Measurements from ENCODE around the gene ZNF726. TPM values are rescaled to one million over a fixed set of nuclear protein-coding genes. Genes with fewer than 3 reads are reported as not detected.
"Not testable (repeated sequence)": the region's sequence is repeated elsewhere in the genome, so short reads cannot be mapped to it uniquely, and the experiment has no call there.

ZNF726 gene
- total and polyA plus RNA-seq, 4 donors = 6.7 to 9.9 (median 8.3) TPM

- WGBS (ENCODE audit: insufficient coverage) = 87% methylated on average over 8 of the region's 15 CpGs
- H3K9me3 ChIP-seq (ENCODE audit: control insufficient read depth, insufficient read depth, low read length); DNase-seq (ENCODE audit: low read depth in 4 of 6, low spot score in 6 of 6); H3K27ac ChIP-seq (ENCODE audit: low read depth, low read length); H3K4me3 ChIP-seq (ENCODE audit: low read depth, low read length); H3K27me3 ChIP-seq (ENCODE audit: control insufficient read depth, insufficient read depth, low read length); H3K4me1 ChIP-seq (ENCODE audit: control insufficient read depth, insufficient read depth, low read length); H3K36me3 ChIP-seq (ENCODE audit: control insufficient read depth, insufficient read depth, low read length): not testable (repeated sequence)
Observed at GRCh38 chr19:23896096-23896495, 18.6 kb upstream of the ZNF726 start.

- 83% methylated on average over 1 of the region's 1 CpG for WGBS (ENCODE audit: insufficient coverage)
- H3K4me3 ChIP-seq (ENCODE audit: low read depth, low read length) = no peak overlapping the region
- DNase-seq (ENCODE audit: low read depth in 4 of 6, low spot score in 6 of 6) = no peak
- no peaks in the 10 kb centered on the region for H3K36me3 ChIP-seq (ENCODE audit: control insufficient read depth, insufficient read depth, low read length)
- no peaks in the 10 kb centered on the region for H3K4me1 ChIP-seq (ENCODE audit: control insufficient read depth, insufficient read depth, low read length)
- no peak overlapping the region for H3K27ac ChIP-seq (ENCODE audit: low read depth, low read length)
- no peaks in the 10 kb centered on the region for H3K27me3 ChIP-seq (ENCODE audit: control insufficient read depth, insufficient read depth, low read length)
- peaks cover 2% of the 10 kb centered on the region for H3K9me3 ChIP-seq (ENCODE audit: control insufficient read depth, insufficient read depth, low read length)
Observed at GRCh38 chr19:23896912-23897311, 17.8 kb upstream of the ZNF726 start.

- Histone ChIP-seq H3K4me3 (ENCODE audit: low read depth, low read length) (no peak overlapping the region), H3K9me3 (ENCODE audit: control insufficient read depth, insufficient read depth, low read length) (peaks cover 2% of the 10 kb centered on the region), H3K27me3 (ENCODE audit: control insufficient read depth, insufficient read depth, low read length) (no peaks in the 10 kb centered on the region), H3K36me3 (ENCODE audit: control insufficient read depth, insufficient read depth, low read length) (no peaks in the 10 kb centered on the region), H3K4me1 (ENCODE audit: control insufficient read depth, insufficient read depth, low read length) (no peaks in the 10 kb centered on the region), H3K27ac (ENCODE audit: low read depth, low read length) (no peak overlapping the region)
- WGBS (ENCODE audit: insufficient coverage) = 80% methylated on average over 1 of the region's 4 CpGs
- no peak for DNase-seq (ENCODE audit: low read depth in 4 of 6, low spot score in 6 of 6)
Observed at GRCh38 chr19:23901360-23901759, 13.3 kb upstream of the ZNF726 start.

GRCh38 chr19:23904406-23904805 is 10.3 kb upstream of the ZNF726 start:
- Histone ChIP-seq H3K4me1 (ENCODE audit: control insufficient read depth, insufficient read depth, low read length) (no peaks in the 10 kb centered on the region), H3K9me3 (ENCODE audit: control insufficient read depth, insufficient read depth, low read length) (no peaks in the 10 kb centered on the region), H3K4me3 (ENCODE audit: low read depth, low read length) (no peak overlapping the region), H3K27ac (ENCODE audit: low read depth, low read length) (no peak overlapping the region), H3K36me3 (ENCODE audit: control insufficient read depth, insufficient read depth, low read length) (no peaks in the 10 kb centered on the region), H3K27me3 (ENCODE audit: control insufficient read depth, insufficient read depth, low read length) (no peaks in the 10 kb centered on the region)
- WGBS (ENCODE audit: insufficient coverage) = 40% methylated on average over 1 of the region's 3 CpGs
- no peak for DNase-seq (ENCODE audit: low read depth in 4 of 6, low spot score in 6 of 6)

- Histone ChIP-seq H3K27ac (ENCODE audit: low read depth, low read length) (no peak overlapping the region), H3K4me3 (ENCODE audit: low read depth, low read length) (no peak overlapping the region), H3K4me1 (ENCODE audit: control insufficient read depth, insufficient read depth, low read length) (no peaks in the 10 kb centered on the region), H3K36me3 (ENCODE audit: control insufficient read depth, insufficient read depth, low read length) (no peaks in the 10 kb centered on the region), H3K9me3 (ENCODE audit: control insufficient read depth, insufficient read depth, low read length) (no peaks in the 10 kb centered on the region), H3K27me3 (ENCODE audit: control insufficient read depth, insufficient read depth, low read length) (no peaks in the 10 kb centered on the region)
- no peak for DNase-seq (ENCODE audit: low read depth in 4 of 6, low spot score in 6 of 6)
- WGBS (ENCODE audit: insufficient coverage) = 73% methylated on average over 3 of the region's 4 CpGs
Observed at GRCh38 chr19:23905771-23906170, 8.9 kb upstream of the ZNF726 start.

GRCh38 chr19:23906835-23907234 is 7.9 kb upstream of the ZNF726 start:
- DNase-seq (ENCODE audit: low read depth in 4 of 6, low spot score in 6 of 6) = no peak
- H3K4me3 ChIP-seq (ENCODE audit: low read depth, low read length) = no peak overlapping the region
- no peak overlapping the region for H3K27ac ChIP-seq (ENCODE audit: low read depth, low read length)
- WGBS (ENCODE audit: insufficient coverage) = no CpG with 5 or more reads among the region's 2 CpGs
- no peaks in the 10 kb centered on the region for H3K27me3 ChIP-seq (ENCODE audit: control insufficient read depth, insufficient read depth, low read length)
- H3K9me3 ChIP-seq (ENCODE audit: control insufficient read depth, insufficient read depth, low read length) = no peaks in the 10 kb centered on the region
- H3K36me3 ChIP-seq (ENCODE audit: control insufficient read depth, insufficient read depth, low read length) = no peaks in the 10 kb centered on the region
- H3K4me1 ChIP-seq (ENCODE audit: control insufficient read depth, insufficient read depth, low read length) = no peaks in the 10 kb centered on the region

GRCh38 chr19:23908165-23908564 is 6.5 kb upstream of the ZNF726 start:
- H3K27ac ChIP-seq (ENCODE audit: low read depth, low read length) = no peak overlapping the region
- DNase-seq (ENCODE audit: low read depth in 4 of 6, low spot score in 6 of 6) = no peak
- H3K27me3 ChIP-seq (ENCODE audit: control insufficient read depth, insufficient read depth, low read length) = no peaks in the 10 kb centered on the region
- H3K9me3 ChIP-seq (ENCODE audit: control insufficient read depth, insufficient read depth, low read length) = no peaks in the 10 kb centered on the region
- H3K36me3 ChIP-seq (ENCODE audit: control insufficient read depth, insufficient read depth, low read length) = no peaks in the 10 kb centered on the region
- H3K4me3 ChIP-seq (ENCODE audit: low read depth, low read length) = no peak overlapping the region
- no peaks in the 10 kb centered on the region for H3K4me1 ChIP-seq (ENCODE audit: control insufficient read depth, insufficient read depth, low read length)

GRCh38 chr19:23909222-23909621 is 5.5 kb upstream of the ZNF726 start:
- no peak for DNase-seq (ENCODE audit: low read depth in 4 of 6, low spot score in 6 of 6)
- Histone ChIP-seq H3K4me1 (ENCODE audit: control insufficient read depth, insufficient read depth, low read length) (peaks cover 2% of the 10 kb centered on the region), H3K9me3 (ENCODE audit: control insufficient read depth, insufficient read depth, low read length) (no peaks in the 10 kb centered on the region), H3K36me3 (ENCODE audit: control insufficient read depth, insufficient read depth, low read length) (no peaks in the 10 kb centered on the region), H3K4me3 (ENCODE audit: low read depth, low read length) (no peak overlapping the region), H3K27ac (ENCODE audit: low read depth, low read length) (no peak overlapping the region), H3K27me3 (ENCODE audit: control insufficient read depth, insufficient read depth, low read length) (no peaks in the 10 kb centered on the region)

GRCh38 chr19:23913931-23914330 is 755 bp upstream of the ZNF726 start:
- Histone ChIP-seq H3K27me3 (ENCODE audit: control insufficient read depth, insufficient read depth, low read length) (no peaks in the 10 kb centered on the region), H3K4me1 (ENCODE audit: control insufficient read depth, insufficient read depth, low read length) (peaks cover 9% of the 10 kb centered on the region), H3K4me3 (ENCODE audit: low read depth, low read length) (no peak overlapping the region), H3K9me3 (ENCODE audit: control insufficient read depth, insufficient read depth, low read length) (no peaks in the 10 kb centered on the region), H3K27ac (ENCODE audit: low read depth, low read length) (no peak overlapping the region), H3K36me3 (ENCODE audit: control insufficient read depth, insufficient read depth, low read length) (no peaks in the 10 kb centered on the region)
- 91% methylated on average over 7 of the region's 11 CpGs for WGBS (ENCODE audit: insufficient coverage)
- no peak for DNase-seq (ENCODE audit: low read depth in 4 of 6, low spot score in 6 of 6)

GRCh38 chr19:23916991-23917390 is 2.3 kb downstream of the ZNF726 start:
- Histone ChIP-seq H3K27me3 (ENCODE audit: control insufficient read depth, insufficient read depth, low read length) (no peaks in the 10 kb centered on the region), H3K36me3 (ENCODE audit: control insufficient read depth, insufficient read depth, low read length) (peaks cover 3% of the 10 kb centered on the region), H3K27ac (ENCODE audit: low read depth, low read length) (no peak overlapping the region), H3K4me3 (ENCODE audit: low read depth, low read length) (no peak overlapping the region), H3K4me1 (ENCODE audit: control insufficient read depth, insufficient read depth, low read length) (peaks cover 9% of the 10 kb centered on the region), H3K9me3 (ENCODE audit: control insufficient read depth, insufficient read depth, low read length) (no peaks in the 10 kb centered on the region)
- DNase-seq (ENCODE audit: low read depth in 4 of 6, low spot score in 6 of 6) = no peak

GRCh38 chr19:23917856-23918255 is 3.2 kb downstream of the ZNF726 start:
- Histone ChIP-seq H3K27me3 (ENCODE audit: control insufficient read depth, insufficient read depth, low read length) (no peaks in the 10 kb centered on the region), H3K27ac (ENCODE audit: low read depth, low read length) (no peak overlapping the region), H3K4me3 (ENCODE audit: low read depth, low read length) (no peak overlapping the region), H3K9me3 (ENCODE audit: control insufficient read depth, insufficient read depth, low read length) (no peaks in the 10 kb centered on the region), H3K4me1 (ENCODE audit: control insufficient read depth, insufficient read depth, low read length) (peaks cover 9% of the 10 kb centered on the region), H3K36me3 (ENCODE audit: control insufficient read depth, insufficient read depth, low read length) (peaks cover 3% of the 10 kb centered on the region)
- no peak for DNase-seq (ENCODE audit: low read depth in 4 of 6, low spot score in 6 of 6)
- 93% methylated on average over 5 of the region's 5 CpGs for WGBS (ENCODE audit: insufficient coverage)
